ENCODE measurements around the gene FTCDNL1. TPM values are rescaled to one million over a fixed set of nuclear protein-coding genes. Genes with fewer than 3 reads are reported as not detected.

FTCDNL1 gene
- total and polyA plus RNA-seq, 9 of the 15 experiments (the other 6 are each of a cell fraction or from before 2014, with no cell fraction given): 0.13 to 0.58 (median 0.32) TPM

DNA sequence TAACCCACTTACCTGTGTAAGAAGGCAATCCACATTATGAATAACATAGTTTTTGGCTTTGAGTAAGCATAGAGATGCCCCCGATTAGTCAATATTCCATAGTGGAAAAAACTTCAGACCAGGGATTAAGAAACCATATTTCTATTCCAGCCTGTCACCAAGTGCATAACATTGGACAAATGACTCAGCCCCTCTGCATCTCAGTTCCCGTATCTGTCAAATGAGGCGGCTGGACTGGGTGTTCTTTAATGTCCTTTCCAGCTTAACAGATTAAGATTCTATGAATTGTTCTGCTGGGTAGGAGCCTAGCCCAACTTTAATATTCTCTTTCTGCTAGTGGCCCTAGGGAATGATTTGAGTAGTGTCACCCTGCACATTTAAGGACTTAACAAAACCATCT lies 11.8 kb upstream of the FTCDNL1 start:
- no peak for DNase-seq (ENCODE audit: extremely low read depth in 1 of 4, low spot score in 3 of 4)
- Histone ChIP-seq H3K4me3 (no peak overlapping the region), H3K79me2 (ENCODE audit: control insufficient read depth, insufficient read depth, low read length) (no peaks in the 10 kb centered on the region), H3K4me2 (ENCODE audit: insufficient read depth, low read length) (no peak overlapping the region), H3K36me3 (ENCODE audit: control insufficient read depth, insufficient read depth, low read length) (no peaks in the 10 kb centered on the region), H3K27ac (ENCODE audit: extremely low read depth, low read depth, low read length) (no peak overlapping the region), H3K9me1 (ENCODE audit: control insufficient read depth, insufficient read depth, low read length) (no peaks in the 10 kb centered on the region), H3K4me1 (replicated peaks in 1 of 2; ENCODE audit: control insufficient read depth in 2 of 2, insufficient read depth in 2 of 2, low read length in 2 of 2) (no peaks in the 10 kb centered on the region), H3K9me3 (replicated peaks; ENCODE audit: control insufficient read depth, insufficient read depth, low read depth, low read length) (no peaks in the 10 kb centered on the region), H3K27me3 (ENCODE audit: control insufficient read depth in 2 of 2, insufficient read depth in 2 of 2, low read length in 2 of 2) (no peaks in the 10 kb centered on the region), H3K9ac (ENCODE audit: insufficient read depth in 1 of 2, low read depth in 2 of 2, low read length in 2 of 2) (no peak overlapping the region), H2AFZ (ENCODE audit: low read depth, low read length) (no peak overlapping the region), H4K20me1 (replicated peaks; ENCODE audit: control insufficient read depth, insufficient read depth, low read length) (no peaks in the 10 kb centered on the region)
- no peak for FAIRE-seq
- CTCF ChIA-PET (ENCODE audit: low intra/inter-chr PET ratio): no interaction called here
- POLR2A ChIA-PET: no interaction called here
- 7% methylated on average over 3 of the region's 3 CpGs for whole genome bisulfite sequencing (ENCODE audit: insufficient coverage, low coverage, missing lambda C conversion rate)
- ATAC-seq: no peak
- BruUV-seq (replicated peaks): no TSS peak
- no peak for TF ChIP-seq RBM22 (IDR thresholded peaks at IDR 0.05; ENCODE audit: low read depth, low read length, poor library complexity, severe bottlenecking)
- no peak for TF ChIP-seq SMC3 (conservative IDR thresholded peaks at IDR 0.05; ENCODE audit: insufficient read depth, low read depth, low read length)
- no peak for TF ChIP-seq PRMT5 (CRISPR knock-in tag; IDR thresholded peaks at IDR 0.05)
- no peak for TF ChIP-seq ZNF644 (tag; IDR thresholded peaks at IDR 0.05; ENCODE audit: low read depth)
- TF ChIP-seq ZNF354B (CRISPR knock-in tag; IDR thresholded peaks at IDR 0.05): no peak
- TF ChIP-seq ZC3H8 (IDR thresholded peaks at IDR 0.05): no peak
- no peak for TF ChIP-seq E2F3 (CRISPR knock-in tag; IDR thresholded peaks at IDR 0.05)
- TF ChIP-seq ILK (tag; IDR thresholded peaks at IDR 0.05; ENCODE audit: borderline replicate concordance, low read depth): no peak
- TF ChIP-seq, protein P1, sequence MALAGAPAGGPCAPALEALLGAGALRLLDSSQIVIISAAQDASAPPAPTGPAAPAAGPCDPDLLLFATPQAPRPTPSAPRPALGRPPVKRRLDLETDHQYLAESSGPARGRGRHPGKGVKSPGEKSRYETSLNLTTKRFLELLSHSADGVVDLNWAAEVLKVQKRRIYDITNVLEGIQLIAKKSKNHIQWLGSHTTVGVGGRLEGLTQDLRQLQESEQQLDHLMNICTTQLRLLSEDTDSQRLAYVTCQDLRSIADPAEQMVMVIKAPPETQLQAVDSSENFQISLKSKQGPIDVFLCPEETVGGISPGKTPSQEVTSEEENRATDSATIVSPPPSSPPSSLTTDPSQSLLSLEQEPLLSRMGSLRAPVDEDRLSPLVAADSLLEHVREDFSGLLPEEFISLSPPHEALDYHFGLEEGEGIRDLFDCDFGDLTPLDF (CRISPR knock-in tag; IDR thresholded peaks at IDR 0.05): no peak
- TF ChIP-seq RUNX1 (IDR thresholded peaks at IDR 0.05; ENCODE audit: low read depth): no peak
- TF ChIP-seq RBM25 (IDR thresholded peaks at IDR 0.05; ENCODE audit: low read depth, low read length, severe bottlenecking): no peak
- no peak for TF ChIP-seq SRSF9 (IDR thresholded peaks at IDR 0.05; ENCODE audit: borderline replicate concordance, low read depth, low read length)
- TF ChIP-seq ZBTB17 (CRISPR knock-in tag; IDR thresholded peaks at IDR 0.05): no peak
- TF ChIP-seq, protein P2, sequence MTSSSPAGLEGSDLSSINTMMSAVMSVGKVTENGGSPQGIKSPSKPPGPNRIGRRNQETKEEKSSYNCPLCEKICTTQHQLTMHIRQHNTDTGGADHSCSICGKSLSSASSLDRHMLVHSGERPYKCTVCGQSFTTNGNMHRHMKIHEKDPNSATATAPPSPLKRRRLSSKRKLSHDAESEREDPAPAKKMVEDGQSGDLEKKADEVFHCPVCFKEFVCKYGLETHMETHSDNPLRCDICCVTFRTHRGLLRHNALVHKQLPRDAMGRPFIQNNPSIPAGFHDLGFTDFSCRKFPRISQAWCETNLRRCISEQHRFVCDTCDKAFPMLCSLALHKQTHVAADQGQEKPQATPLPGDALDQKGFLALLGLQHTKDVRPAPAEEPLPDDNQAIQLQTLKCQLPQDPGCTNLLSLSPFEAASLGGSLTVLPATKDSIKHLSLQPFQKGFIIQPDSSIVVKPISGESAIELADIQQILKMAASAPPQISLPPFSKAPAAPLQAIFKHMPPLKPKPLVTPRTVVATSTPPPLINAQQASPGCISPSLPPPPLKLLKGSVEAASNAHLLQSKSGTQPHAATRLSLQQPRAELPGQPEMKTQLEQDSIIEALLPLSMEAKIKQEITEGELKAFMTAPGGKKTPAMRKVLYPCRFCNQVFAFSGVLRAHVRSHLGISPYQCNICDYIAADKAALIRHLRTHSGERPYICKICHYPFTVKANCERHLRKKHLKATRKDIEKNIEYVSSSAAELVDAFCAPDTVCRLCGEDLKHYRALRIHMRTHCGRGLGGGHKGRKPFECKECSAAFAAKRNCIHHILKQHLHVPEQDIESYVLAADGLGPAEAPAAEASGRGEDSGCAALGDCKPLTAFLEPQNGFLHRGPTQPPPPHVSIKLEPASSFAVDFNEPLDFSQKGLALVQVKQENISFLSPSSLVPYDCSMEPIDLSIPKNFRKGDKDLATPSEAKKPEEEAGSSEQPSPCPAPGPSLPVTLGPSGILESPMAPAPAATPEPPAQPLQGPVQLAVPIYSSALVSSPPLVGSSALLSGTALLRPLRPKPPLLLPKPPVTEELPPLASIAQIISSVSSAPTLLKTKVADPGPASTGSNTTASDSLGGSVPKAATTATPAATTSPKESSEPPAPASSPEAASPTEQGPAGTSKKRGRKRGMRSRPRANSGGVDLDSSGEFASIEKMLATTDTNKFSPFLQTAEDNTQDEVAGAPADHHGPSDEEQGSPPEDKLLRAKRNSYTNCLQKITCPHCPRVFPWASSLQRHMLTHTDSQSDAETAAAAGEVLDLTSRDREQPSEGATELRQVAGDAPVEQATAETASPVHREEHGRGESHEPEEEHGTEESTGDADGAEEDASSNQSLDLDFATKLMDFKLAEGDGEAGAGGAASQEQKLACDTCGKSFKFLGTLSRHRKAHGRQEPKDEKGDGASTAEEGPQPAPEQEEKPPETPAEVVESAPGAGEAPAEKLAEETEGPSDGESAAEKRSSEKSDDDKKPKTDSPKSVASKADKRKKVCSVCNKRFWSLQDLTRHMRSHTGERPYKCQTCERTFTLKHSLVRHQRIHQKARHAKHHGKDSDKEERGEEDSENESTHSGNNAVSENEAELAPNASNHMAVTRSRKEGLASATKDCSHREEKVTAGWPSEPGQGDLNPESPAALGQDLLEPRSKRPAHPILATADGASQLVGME (CRISPR knock-in tag; IDR thresholded peaks at IDR 0.05): no peak
- in situ Hi-C loops (cut with MboI) (no loop called here), intact Hi-C loops (cut with micrococcal nuclease) (no loop called here)

Data from K562 (cell line).